ENCODE results near the gene GINS1.

GINS1 gene

GRCh38 chr20:25496165-25496967 lies 88.9 kb downstream of the GINS1 start:
- no peak for DNase-seq

- no peak for DNase-seq
Observed at GRCh38 chr20:25496968-25497401, 89.5 kb downstream of the GINS1 start.

GRCh38 chr20:25497586-25498279 lies 90.3 kb downstream of the GINS1 start:
- DNase-seq: no peak

Measured in DMS79 (cell line).